Thyroid gland (tissue), 4 donors: Measurements from ENCODE around the gene PVALB.

Experiments used
- CTCF ChIP-seq, 6 experiments: fragments of 200-600 bp in 3 of 6; fragments of 450-650 bp in 3 of 6; sonication (generic) in 3 of 6; IDR thresholded peaks; one replicate each; pipeline ENCODE4 v1.5.1; 2016 to 2019; ENCODE audit warnings: antibody characterized with exemption in 6 of 6, mild to moderate bottlenecking in 2 of 6, inconsistent platforms in 1 of 6, moderate library complexity in 1 of 6
- POLR2A ChIP-seq, 2 donors: fragments of 450-650 bp; IDR thresholded peaks; one replicate each; pipeline ENCODE4 v1.6.1; 2017; ENCODE audit warnings: antibody characterized with exemption in 2 of 2, mild to moderate bottlenecking in 2 of 2, moderate library complexity in 1 of 2

- no peak for TF ChIP-seq POLR2A (IDR thresholded peaks at IDR 0.05)
- no peak for TF ChIP-seq CTCF (IDR thresholded peaks at IDR 0.05)
Measured at GRCh38 chr22:36778020-36778419, 38.8 kb downstream of the PVALB start.
